Panc1 (cell line): ENCODE results near the gene FSD1L. TPM values are rescaled to one million over a fixed set of nuclear protein-coding genes. Genes with fewer than 3 reads are reported as not detected.

Source experiments
- ATAC-seq: fragments of 200-7000 bp; cut with Tn5 transposase; 2 replicates; pipeline ENCODE4 v1.9.1; 2020; ENCODE audit warnings: mild to moderate bottlenecking, moderate library complexity
- BruUV-seq: library from RNA; stranded (reverse); fragments of 400-500 nt; replicated peaks from 2 replicates; lab custom pipeline; 2021; lab: Mats Ljungman, UMichigan
- CTCF ChIA-PET: fragments of 300-600 bp; sonication (Branson Sonifier 250); formaldehyde crosslinking; loops from one replicate; lab custom pipeline; 2022; ENCODE audit warnings: antibody characterized with exemption; lab: Charles Lee
- POLR2A ChIA-PET: fragments of 300-600 bp; sonication (Branson Sonifier 250); formaldehyde crosslinking; loops from one replicate; lab custom pipeline; 2022; ENCODE audit warnings: antibody characterized with exemption; lab: Charles Lee
- DNase-seq: peaks from one replicate; pipeline ENCODE4 v3.0.0-alpha.2; 2010; ENCODE audit warnings: low read depth, low spot score
- H3K27ac ChIP-seq: 2 replicates; pipeline ENCODE4 v1.5.1; 2011; ENCODE audit warnings: mild to moderate bottlenecking, low read length, inconsistent platforms
- H3K27me3 ChIP-seq: fragments of 200-500 bp; sonication (Bioruptor generic); 2 replicates; pipeline ENCODE4 v1.6.0; 2014; ENCODE audit warnings: low read length, inconsistent platforms; ENCODE audit not compliant: control insufficient read depth, insufficient read depth
- H3K36me3 ChIP-seq: fragments of 200-500 bp; sonication (Bioruptor generic); 2 replicates; pipeline ENCODE4 v1.5.1; 2014; ENCODE audit warnings: inconsistent platforms, mild to moderate bottlenecking, low read length, moderate library complexity; ENCODE audit not compliant: control insufficient read depth, insufficient read depth
- H3K4me1 ChIP-seq: 2 replicates; pipeline ENCODE4 v1.5.1; 2011; ENCODE audit warnings: inconsistent platforms, mild to moderate bottlenecking, low read length, moderate library complexity; ENCODE audit not compliant: control insufficient read depth, insufficient read depth
- H3K4me3 ChIP-seq, 2 experiments: 2 replicates each; pipeline ENCODE4 v1.5.1; 2011 to 2012; ENCODE audit warnings: low read depth in 2 of 2, low read length in 2 of 2, mild to moderate bottlenecking in 2 of 2, inconsistent platforms in 1 of 2, moderate library complexity in 1 of 2
- H3K9me3 ChIP-seq: fragments of 200-500 bp; sonication (Bioruptor generic); 2 replicates; pipeline ENCODE4 v1.5.1; 2014; ENCODE audit warnings: low read depth, mild to moderate bottlenecking, inconsistent platforms, low read length, moderate library complexity; ENCODE audit not compliant: control insufficient read depth, insufficient read depth
- CTCF ChIP-seq: fragments of 450-650 bp; IDR thresholded peaks from 2 replicates; pipeline ENCODE4 v1.5.1; 2017; ENCODE audit warnings: mild to moderate bottlenecking
- POLR2AphosphoS5 ChIP-seq: IDR thresholded peaks from 2 replicates; pipeline ENCODE4 v1.6.1; 2012; ENCODE audit warnings: mild to moderate bottlenecking, low read depth, low read length, moderate library complexity
- REST ChIP-seq, 2 experiments: IDR thresholded peaks; 2 replicates each; pipeline ENCODE4 v1.6.1; 2011 to 2012; ENCODE audit warnings: low read depth in 2 of 2, control low read depth in 1 of 2, low read length in 1 of 2, mild to moderate bottlenecking in 1 of 2, moderate library complexity in 1 of 2; ENCODE audit not compliant: insufficient read depth in 1 of 2
- SIN3A ChIP-seq: IDR thresholded peaks from 2 replicates; pipeline ENCODE4 v1.6.1; 2012; ENCODE audit warnings: low read depth, mild to moderate bottlenecking, low read length, moderate library complexity, borderline replicate concordance; ENCODE audit not compliant: insufficient read depth
- TCF7L2 ChIP-seq: IDR thresholded peaks from 2 replicates; pipeline ENCODE4 v1.6.1; 2011; ENCODE audit warnings: mild to moderate bottlenecking, low read depth, low read length, inconsistent platforms
- in situ Hi-C: cut with HindIII; loops from 2 replicates; pipeline ENCODE4 v1.10.0; 2016; ENCODE audit warnings: low sequenced_read_pairs, low pct_unique_long_range_greater_than_20kb
- intact Hi-C: fragments of 100-400 bp; cut with micrococcal nuclease; formaldehyde crosslinking; loops from one replicate; pipeline ENCODE4 v1.10.0; 2022; ENCODE audit not compliant: unreplicated experiment
- total RNA-seq: library from RNA; stranded (reverse); gene quantifications from one replicate; pipeline ENCODE4 v1.2.1, GENCODE V29; 2021; ENCODE audit not compliant: unreplicated experiment

FSD1L gene
- total RNA-seq, 1 experiment from 2014 or later: 5.1 TPM

- in situ Hi-C loops: no loop called here
- Histone ChIP-seq H3K36me3 (no peaks in the 10 kb centered on the region; the same call in 1 of the 2 replicates), H3K27ac (no peak overlapping the region), H3K9me3 (no peaks in the 10 kb centered on the region), H3K27me3 (no peaks in the 10 kb centered on the region), H3K4me1 (no peaks in the 10 kb centered on the region), H3K4me3 (no peak overlapping the region)
- ChIA-PET POLR2A (no interaction called here), CTCF (no interaction called here)
- intact Hi-C loops: no loop called here
- DNase-seq: no peak
- BruUV-seq: no TSS peak
- ATAC-seq: no peak
- TF ChIP-seq CTCF (no peak), REST (IDR thresholded peaks at IDR 0.05; ENCODE audit: insufficient read depth in 1 of 2, low read depth in 2 of 2, low read length in 1 of 2) (no peak), SIN3A (no peak), POLR2AphosphoS5 (no peak), TCF7L2 (no peak)
These were observed 59.4 kb downstream of the FSD1L start for GRCh38 chr9:105507096-105507790.

- ATAC-seq (no peak), DNase-seq (no peak)
- Histone ChIP-seq H3K36me3 (peaks cover 2% of the 10 kb centered on the region; the same call in 1 of the 2 replicates), H3K9me3 (no peaks in the 10 kb centered on the region), H3K27ac (no peak overlapping the region), H3K4me1 (no peaks in the 10 kb centered on the region), H3K4me3 (no peak overlapping the region), H3K27me3 (no peaks in the 10 kb centered on the region)
- POLR2A ChIA-PET: no interaction called here
- intact Hi-C loops (no loop called here), in situ Hi-C loops (no loop called here)
- TF ChIP-seq REST (IDR thresholded peaks at IDR 0.05; ENCODE audit: insufficient read depth in 1 of 2, low read depth in 2 of 2, low read length in 1 of 2): no peak
- TF ChIP-seq POLR2AphosphoS5: no peak
- no peak for TF ChIP-seq TCF7L2
- no peak for TF ChIP-seq CTCF
- TF ChIP-seq SIN3A: no peak
- no TSS peak for BruUV-seq
- CTCF ChIA-PET: no interaction called here
These were observed 60.7 kb downstream of the FSD1L start for GRCh38 chr9:105508530-105508929.
